Measurements from ENCODE around the gene ZNF367. TPM values are rescaled to one million over a fixed set of nuclear protein-coding genes. Genes with fewer than 3 reads are reported as not detected.
A peak's percentile ranks its signal among the peaks of the same experiment; 100 is the strongest.

ZNF367 gene
- total RNA-seq, 1 donor from 2014 or later = 7.2 TPM

GRCh38 chr9:96398582-96399324 is 19.4 kb downstream of the ZNF367 start:
- TF ChIP-seq CTCF (conservative IDR thresholded peaks at IDR 0.05) = peak; percentile 34
- H3K27me3 Mint-ChIP-seq = no peaks in the 10 kb centered on the region
- H3K27ac Mint-ChIP-seq = no peak overlapping the region
- peaks cover 5% of the 10 kb centered on the region for H3K9me3 Mint-ChIP-seq
- peaks cover 16% of the 10 kb centered on the region for H3K36me3 Mint-ChIP-seq
- peaks cover 8% of the 10 kb centered on the region for H3K4me1 Mint-ChIP-seq (ENCODE audit: unreplicated experiment)
- H3K4me3 Mint-ChIP-seq = no peak overlapping the region
- no peak for DNase-seq (ENCODE audit: extremely low spot score, unreplicated experiment)

DNA sequence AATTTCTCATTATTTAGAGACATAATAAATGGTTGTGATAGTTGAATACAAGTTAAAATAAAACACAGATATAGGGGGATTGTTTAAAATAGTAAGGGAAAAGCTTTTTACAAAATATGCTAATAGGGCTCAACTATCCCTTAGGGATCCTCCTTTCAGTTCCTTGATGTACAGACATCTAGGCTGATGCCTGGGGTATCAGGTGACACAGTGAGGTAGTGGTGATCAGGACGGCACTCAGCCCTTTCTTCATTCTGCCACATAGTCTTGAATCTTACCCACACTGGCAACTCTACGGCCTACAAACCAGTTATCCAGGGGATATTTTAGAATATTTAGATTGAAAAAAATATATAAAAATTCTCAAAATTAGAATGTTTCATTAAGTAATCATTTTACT is 22.2 kb downstream of the ZNF367 start:
- Mint-ChIP-seq H3K4me1 (ENCODE audit: unreplicated experiment) (peaks cover 8% of the 10 kb centered on the region), H3K4me3 (no peak overlapping the region), H3K27ac (no peak overlapping the region), H3K9me3 (peaks cover 5% of the 10 kb centered on the region), H3K27me3 (no peaks in the 10 kb centered on the region), H3K36me3 (peaks cover 16% of the 10 kb centered on the region)
- TF ChIP-seq CTCF (conservative IDR thresholded peaks at IDR 0.05) = no peak
- DNase-seq (ENCODE audit: extremely low spot score, unreplicated experiment) = no peak

DNA sequence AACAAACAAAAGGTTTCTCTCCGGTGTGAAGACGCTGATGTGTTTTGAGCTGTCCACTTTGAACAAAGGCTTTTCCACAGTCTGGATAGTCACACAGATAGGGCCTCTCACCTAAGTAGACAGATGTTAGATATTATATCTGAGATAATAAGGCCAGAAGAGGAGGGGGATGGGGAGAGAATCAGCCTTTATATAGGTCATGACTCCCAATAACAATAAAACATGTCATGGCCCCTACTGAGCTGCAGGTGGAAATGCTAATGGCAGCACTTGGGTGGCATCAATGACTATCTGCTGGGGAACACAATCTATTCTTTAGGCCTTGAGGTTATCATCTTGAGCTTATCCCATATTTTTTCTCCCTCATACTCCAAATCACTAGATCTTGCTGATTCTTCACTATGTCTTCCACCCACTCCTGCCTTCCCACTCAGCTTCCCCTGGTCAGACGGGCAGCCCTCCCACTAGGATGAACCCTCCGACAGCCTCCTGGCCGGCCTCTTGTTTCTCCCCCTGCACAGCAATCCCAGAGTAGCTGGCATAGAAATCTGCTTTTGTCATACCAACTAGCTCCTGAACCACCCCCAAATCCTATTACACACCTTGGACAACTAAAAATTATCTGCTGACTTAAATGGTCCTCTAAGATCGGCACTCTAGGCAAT is 23.2 kb downstream of the ZNF367 start:
- peaks cover 11% of the 10 kb centered on the region for H3K36me3 Mint-ChIP-seq
- no peaks in the 10 kb centered on the region for H3K27me3 Mint-ChIP-seq
- peak; percentile 50 for DNase-seq (ENCODE audit: extremely low spot score, unreplicated experiment)
- H3K4me1 Mint-ChIP-seq (ENCODE audit: unreplicated experiment) = peaks cover 8% of the 10 kb centered on the region
- no peak overlapping the region for H3K4me3 Mint-ChIP-seq
- TF ChIP-seq CTCF (conservative IDR thresholded peaks at IDR 0.05) = no peak
- H3K27ac Mint-ChIP-seq = no peak overlapping the region
- no peaks in the 10 kb centered on the region for H3K9me3 Mint-ChIP-seq

DNA sequence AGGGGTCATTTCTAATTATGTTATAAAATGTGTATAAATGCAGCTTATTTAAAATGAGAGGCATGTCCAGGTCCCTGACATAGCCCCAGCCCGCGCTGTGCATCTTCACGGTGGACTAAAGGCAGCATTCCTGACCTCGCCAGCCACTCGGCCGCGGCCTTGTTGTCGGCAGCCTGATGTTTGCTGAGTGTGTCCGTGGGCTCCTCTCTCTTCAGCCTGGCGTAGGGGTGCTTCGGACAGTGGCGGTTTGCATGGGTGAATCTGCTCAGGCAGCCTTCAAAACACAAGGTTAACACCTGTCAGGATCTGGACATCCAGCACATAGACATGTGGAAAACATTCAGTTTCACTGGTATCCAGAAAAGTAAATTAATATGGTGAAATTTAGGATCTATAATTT is 25.9 kb downstream of the ZNF367 start:
- no peaks in the 10 kb centered on the region for H3K27me3 Mint-ChIP-seq
- H3K36me3 Mint-ChIP-seq = peaks cover 7% of the 10 kb centered on the region
- peak overlapping the region; percentile 71 for H3K27ac Mint-ChIP-seq
- no peaks in the 10 kb centered on the region for H3K9me3 Mint-ChIP-seq
- peaks cover 4% of the 10 kb centered on the region for H3K4me1 Mint-ChIP-seq (ENCODE audit: unreplicated experiment)
- peak; percentile 40 for DNase-seq (ENCODE audit: extremely low spot score, unreplicated experiment)
- H3K4me3 Mint-ChIP-seq = no peak overlapping the region
- TF ChIP-seq CTCF (conservative IDR thresholded peaks at IDR 0.05) = no peak

DNA sequence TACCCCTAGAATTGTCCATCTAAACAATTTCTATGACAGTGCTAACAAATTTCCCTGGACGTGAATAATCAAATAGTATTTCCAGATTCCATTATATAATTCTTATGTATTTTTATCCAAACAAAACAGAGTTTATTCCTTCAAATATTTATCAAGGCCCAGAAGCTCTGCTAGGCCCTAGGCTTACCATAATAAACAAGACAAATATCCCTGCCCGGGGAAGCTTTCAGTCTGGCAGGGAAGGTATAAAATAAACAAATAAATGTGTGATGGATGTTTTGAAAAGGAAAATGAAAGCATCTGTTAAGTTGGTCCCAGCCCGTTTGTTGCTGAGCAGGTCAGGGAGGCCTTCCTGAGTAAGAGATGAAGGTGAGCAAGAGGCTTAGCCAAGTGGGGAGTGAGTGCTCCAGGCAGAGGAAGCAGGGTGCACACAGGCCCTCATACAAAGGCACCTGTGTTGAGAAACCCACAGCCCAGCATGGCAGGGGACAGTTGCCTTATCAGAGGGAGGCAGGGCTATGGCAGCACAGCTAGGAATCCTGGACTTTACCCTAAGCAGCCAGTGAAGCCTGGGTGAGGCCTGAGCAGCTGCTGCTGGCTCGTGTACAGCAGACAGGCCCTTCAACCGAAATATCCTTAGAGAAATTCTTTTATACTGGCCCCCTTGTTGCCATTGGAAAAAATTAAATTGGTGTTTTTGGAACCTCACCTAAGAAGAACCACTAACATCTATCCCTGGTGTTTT is 27.0 kb downstream of the ZNF367 start:
- H3K4me3 Mint-ChIP-seq = no peak overlapping the region
- TF ChIP-seq CTCF (conservative IDR thresholded peaks at IDR 0.05) = no peak
- H3K27me3 Mint-ChIP-seq = no peaks in the 10 kb centered on the region
- no peaks in the 10 kb centered on the region for H3K9me3 Mint-ChIP-seq
- H3K36me3 Mint-ChIP-seq = peaks cover 7% of the 10 kb centered on the region
- peaks cover 4% of the 10 kb centered on the region for H3K4me1 Mint-ChIP-seq (ENCODE audit: unreplicated experiment)
- peak overlapping the region; percentile 71 for H3K27ac Mint-ChIP-seq
- DNase-seq (ENCODE audit: extremely low spot score, unreplicated experiment) = no peak

Measured in type B pancreatic cell (in vitro differentiated cells).